Lower lobe of right lung (tissue), 2 donors: ENCODE results near the gene OAS1. TPM values are rescaled to one million over a fixed set of nuclear protein-coding genes. Genes with fewer than 3 reads are reported as not detected.
A peak's percentile ranks its signal among the peaks of the same experiment; 100 is the strongest.
"Not testable (repeated sequence)": the region's sequence is repeated elsewhere in the genome, so short reads cannot be mapped to it uniquely, and the experiment has no call there.

Experiments
- ATAC-seq, 2 donors: fragments of 200-7000 bp; cut with Tn5 transposase; one replicate each; pipeline ENCODE4 v1.9.1; 2020 to 2022; ENCODE audit warnings: mild to moderate bottlenecking in 2 of 2, moderate library complexity in 2 of 2
- DNase-seq: peaks from one replicate; pipeline ENCODE4 v3.0.0-alpha.2; 2020
- H3K27ac ChIP-seq: fragments of 200-600 bp; one replicate; pipeline ENCODE4 v1.8.0; 2022
- H3K27me3 ChIP-seq: fragments of 200-600 bp; one replicate; pipeline ENCODE4 v1.8.0; 2022; ENCODE audit warnings: low read depth
- H3K36me3 ChIP-seq: fragments of 200-600 bp; one replicate; pipeline ENCODE4 v1.8.0; 2022; ENCODE audit warnings: mild to moderate bottlenecking
- H3K4me1 ChIP-seq: fragments of 200-600 bp; one replicate; pipeline ENCODE4 v1.8.0; 2022
- H3K4me3 ChIP-seq: fragments of 200-600 bp; one replicate; pipeline ENCODE4 v1.8.0; 2022; ENCODE audit warnings: mild to moderate bottlenecking
- H3K9me3 ChIP-seq: fragments of 200-600 bp; one replicate; pipeline ENCODE4 v1.8.0; 2022
- CTCF ChIP-seq: fragments of 200-600 bp; IDR thresholded peaks from one replicate; pipeline ENCODE4 v1.8.0; 2022; ENCODE audit warnings: antibody characterized with exemption, mild to moderate bottlenecking
- intact Hi-C: fragments of 100-400 bp; cut with DNase I; formaldehyde crosslinking; loops from one replicate; pipeline ENCODE4 v1.11.0; 2022
- total RNA-seq: library from RNA; stranded (reverse); fragmentation: NEBNext Ultra II Directional; extraction: Animal tissue kit (Norgen Biotek cat#: 25700); gene quantifications from one replicate; pipeline ENCODE4 v1.2.1, GENCODE V29; 2021
- donor health status: DM: no; HTN: yes; CAD: no; lungs with severe emphysema.

Gene OAS1
- total RNA-seq, 1 donor from 2014 or later, result 112 TPM

- no peak for TF ChIP-seq CTCF
- DNase-seq, result no peak
- ATAC-seq, result no peak
- H3K36me3 ChIP-seq, result no peaks in the 10 kb centered on the region
- peaks cover 10% of the 10 kb centered on the region for H3K9me3 ChIP-seq
- H3K27me3 ChIP-seq, result no peaks in the 10 kb centered on the region
- H3K4me3 ChIP-seq, result peak overlapping the region; percentile 57
- H3K27ac ChIP-seq, result no peak overlapping the region
- peaks cover 36% of the 10 kb centered on the region for H3K4me1 ChIP-seq
- intact Hi-C loops, result no loop called here
Measured at GRCh38 chr12:112908548-112908947, 1.8 kb downstream of the OAS1 start.

- Histone ChIP-seq H3K4me3 (no peak overlapping the region), H3K27ac (no peak overlapping the region), H3K9me3 (peaks cover 12% of the 10 kb centered on the region), H3K27me3 (no peaks in the 10 kb centered on the region), H3K4me1 (peaks cover 31% of the 10 kb centered on the region), H3K36me3 (no peaks in the 10 kb centered on the region)
- intact Hi-C loops, result no loop called here
- no peak for ATAC-seq
- no peak for TF ChIP-seq CTCF
- DNase-seq, result no peak
Measured at GRCh38 chr12:112909693-112910092, 2.9 kb downstream of the OAS1 start.

GRCh38 chr12:112913038-112913688, 6.4 kb downstream of the OAS1 start:
- no peak for TF ChIP-seq CTCF
- intact Hi-C loops, result no loop called here
- Histone ChIP-seq H3K27ac (no peak overlapping the region), H3K27me3 (no peaks in the 10 kb centered on the region), H3K4me1 (peaks cover 10% of the 10 kb centered on the region), H3K4me3 (no peak overlapping the region), H3K9me3 (peaks cover 12% of the 10 kb centered on the region), H3K36me3 (peaks cover 19% of the 10 kb centered on the region)
- DNase-seq (no peak), ATAC-seq (no peak)

GRCh38 chr12:112913888-112914287, 7.1 kb downstream of the OAS1 start:
- DNase-seq, H3K4me1 ChIP-seq, H3K27ac ChIP-seq, H3K4me3 ChIP-seq, H3K27me3 ChIP-seq, ATAC-seq, intact Hi-C loops: not testable (repeated sequence)
- Histone ChIP-seq H3K36me3 (peaks cover 26% of the 10 kb centered on the region), H3K9me3 (peaks cover 12% of the 10 kb centered on the region)

DNA sequence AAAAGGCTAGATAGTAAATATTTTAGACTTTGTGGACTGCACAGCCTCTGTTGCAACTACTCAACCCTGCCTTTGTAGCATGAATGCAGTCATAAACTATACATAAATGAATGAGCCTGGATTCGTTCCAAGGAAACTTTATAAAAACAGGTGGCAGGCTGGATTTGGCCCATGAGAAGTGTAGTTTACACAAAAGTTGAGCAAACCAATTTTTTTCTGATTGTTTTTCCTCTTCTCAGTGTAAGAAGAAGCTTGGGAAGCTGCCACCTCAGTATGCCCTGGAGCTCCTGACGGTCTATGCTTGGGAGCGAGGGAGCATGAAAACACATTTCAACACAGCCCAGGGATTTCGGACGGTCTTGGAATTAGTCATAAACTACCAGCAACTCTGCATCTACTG, 9.5 kb downstream of the OAS1 start:
- no peaks in the 10 kb centered on the region for H3K27me3 ChIP-seq
- no peak overlapping the region for H3K4me3 ChIP-seq
- H3K36me3 ChIP-seq, result peaks cover 50% of the 10 kb centered on the region
- H3K9me3 ChIP-seq, result peaks cover 12% of the 10 kb centered on the region
- intact Hi-C loops, result no loop called here
- H3K4me1 ChIP-seq, result no peaks in the 10 kb centered on the region
- ATAC-seq (peak in 1 of 2 donors; percentile 46), DNase-seq (no peak)
- H3K27ac ChIP-seq, result no peak overlapping the region
- no peak for TF ChIP-seq CTCF

DNA sequence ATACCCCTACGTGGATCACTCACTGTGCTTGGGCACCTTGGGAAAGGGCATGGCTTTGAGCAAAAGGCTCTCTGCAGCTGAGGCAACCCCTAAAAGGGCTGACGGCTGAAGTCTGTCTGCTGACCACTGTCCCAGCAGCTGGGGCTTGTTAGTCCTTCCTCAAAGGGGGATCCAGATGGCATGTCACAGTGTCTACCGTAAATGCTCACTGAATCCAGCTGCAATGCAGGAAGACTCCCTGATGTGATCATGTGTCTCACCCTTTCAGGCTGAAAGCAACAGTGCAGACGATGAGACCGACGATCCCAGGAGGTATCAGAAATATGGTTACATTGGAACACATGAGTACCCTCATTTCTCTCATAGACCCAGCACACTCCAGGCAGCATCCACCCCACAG, 12.4 kb downstream of the OAS1 start:
- intact Hi-C loops, result no loop called here
- Histone ChIP-seq H3K36me3 (peaks cover 54% of the 10 kb centered on the region), H3K4me1 (no peaks in the 10 kb centered on the region), H3K27me3 (no peaks in the 10 kb centered on the region), H3K9me3 (no peaks in the 10 kb centered on the region), H3K4me3 (no peak overlapping the region), H3K27ac (no peak overlapping the region)
- no peak for ATAC-seq
- no peak for DNase-seq
- no peak for TF ChIP-seq CTCF
